Heart left ventricle (tissue), 16 donors: Measurements from ENCODE around the gene FBXO15. TPM values are rescaled to one million over a fixed set of nuclear protein-coding genes. Genes with fewer than 3 reads are reported as not detected.

Source experiments
- ATAC-seq, 4 donors: fragments of 200-7000 bp; cut with Tn5 transposase; one replicate each; pipeline ENCODE4 v1.9.1; 2020 to 2022; ENCODE audit warnings: moderate library complexity in 4 of 4, mild to moderate bottlenecking in 3 of 4, moderate number of reproducible peaks in 1 of 4
- DNase-seq, 5 donors: peaks; one replicate each; pipeline ENCODE4 v3.0.0-alpha.2; 2020
- H3K27ac ChIP-seq, 12 donors: fragments of 200-600 bp; sonication (generic) in 4 of 12; one replicate each; pipeline versions ENCODE4 v1.5.0 to v1.8.0; 2016 to 2022; ENCODE audit warnings: mild to moderate bottlenecking in 2 of 12
- H3K27me3 ChIP-seq, 9 donors: fragments of 200-600 bp; sonication (generic) in 2 of 9; one replicate each; pipeline versions ENCODE4 v1.5.1 to v1.8.0; 2016 to 2022; ENCODE audit warnings: mild to moderate bottlenecking in 3 of 9
- H3K36me3 ChIP-seq, 9 donors: fragments of 200-600 bp; sonication (generic) in 2 of 9; one replicate each; pipeline versions ENCODE4 v1.5.0 to v1.8.0; 2018 to 2022; ENCODE audit warnings: mild to moderate bottlenecking in 2 of 9
- H3K4me1 ChIP-seq, 12 donors: fragments of 200-600 bp; sonication (generic) in 4 of 12; one replicate each; pipeline versions ENCODE4 v1.5.0 to v1.8.0; 2016 to 2022; ENCODE audit warnings: mild to moderate bottlenecking in 3 of 12
- H3K4me3 ChIP-seq, 12 donors: fragments of 200-600 bp; sonication (generic) in 4 of 12; one replicate each; pipeline versions ENCODE4 v1.5.0 to v1.8.0; 2017 to 2022; ENCODE audit warnings: mild to moderate bottlenecking in 9 of 12, moderate library complexity in 4 of 12
- H3K9me3 ChIP-seq, 12 donors: fragments of 200-600 bp; sonication (generic) in 4 of 12; one replicate each; pipeline versions ENCODE4 v1.5.0 to v1.8.0; 2016 to 2022; ENCODE audit warnings: mild to moderate bottlenecking in 1 of 12
- CTCF ChIP-seq, 12 donors: fragments of 200-600 bp; sonication (generic) in 4 of 12; IDR thresholded peaks; one replicate each; pipeline versions ENCODE4 v1.5.0 to v1.8.0; 2018 to 2022; ENCODE audit warnings: antibody characterized with exemption in 12 of 12, mild to moderate bottlenecking in 5 of 12
- POLR2A ChIP-seq, 2 donors: fragments of 450-650 bp; IDR thresholded peaks; one replicate each; pipeline ENCODE4 v1.6.1; 2017; ENCODE audit warnings: antibody characterized with exemption in 2 of 2, mild to moderate bottlenecking in 2 of 2, moderate library complexity in 2 of 2
- WGBS, 4 donors: extraction: QIAGEN DNeasy Blood & Tissue Kit in 2 of 4; methylation state at CpG; one replicate each; pipeline versions ENCODE4 v1.1.5 to v1.1.7; 2013 to 2018; 5-methylcytosine and 5-hydroxymethylcytosine counted together
- intact Hi-C, 10 donors: fragments of 100-400 bp; cut with DNase I; formaldehyde crosslinking; loops; one replicate each; pipeline versions ENCODE4 v1.11.1 to v1.14.2; 2022
- polyA plus RNA-seq, 2 donors: library from polyadenylated mRNA; stranded (reverse); fragments of 200-250 nt; gene quantifications; one replicate each; pipeline ENCODE4 v1.2.3, GENCODE V29; 2013
- total RNA-seq, 9 donors: library from RNA; depleted of rRNA in 2 of 9; stranded (reverse); fragments of >200 nt in 2 of 9; fragmentation: NEBNext Ultra II Directional in 3 of 9; extraction: Animal tissue kit (Norgen Biotek cat#: 25700) in 3 of 9; gene quantifications; one replicate each; pipeline versions ENCODE4 v1.1.0 to v1.2.4, GENCODE V29; 2016 to 2023
- donor health status: ischemic (EF 13 %, LVEDD 7.1; RV severe dilation, severe dysfunction).
- donor health status: healthy with polysubstance abuse.
- donor health status: DM: no; HTN: yes; CAD: no.
- donor health status: DM: no; HTN: no; CAD: no.
- donor health status: ischemic (EF 25% LVEDD 6.9; RV normal size, moderate dysfunction).
- donor health status: ischemic (EF 25% LVEDD 5.7; RV mildly dilated, moderate dysfunction).
- donor health status: healthy.
- donor health status: DM: yes; HTN: yes; CAD: no.
- donor health status: ischemic (EF 35%, LVEDD 5.7; RV mildly dilated, moderate dysfunction).
- donor health status: nonischemic (EF 11% LVEDD 7.7; RV severe dilation, severe dysfunction).
- donor health status: DM: yes; HTN: yes; CAD: no.
- donor health status: PGD.
- donor health status: ischemic (EF 29% LVEDD 5.4; RV normal size, mild dysfunction).
- donor health status: nonischemic (EF 23%, LVEDD 6.1; RV moderate dilation, normal function).

FBXO15 gene
- total and polyA plus RNA-seq, 11 donors = 0.10 to 0.84 (median 0.39) TPM; not detected in 3

- DNase-seq (no peak), ATAC-seq (no peak)
- Histone ChIP-seq H3K9me3 (peaks cover 0 to 32% (median 7%) of the 10 kb centered on the region in 12 donors), H3K4me3 (no peak overlapping the region), H3K27me3 (no peaks in the 10 kb centered on the region), H3K36me3 (no peaks in the 10 kb centered on the region), H3K4me1 (peaks cover 0 to 6% (median 0%) of the 10 kb centered on the region in 12 donors), H3K27ac (no peak overlapping the region)
- intact Hi-C loops = loop anchor here in 4 of 10 donors (10.0 kb wide), 2 partner anchors 1349 to 1409 kb away; no protein-coding TSS in a partner anchor
- no peak for TF ChIP-seq CTCF (IDR thresholded peaks at IDR 0.05)
- TF ChIP-seq POLR2A (IDR thresholded peaks at IDR 0.05) = no peak
Observed at GRCh38 chr18:74113711-74114110, 33.9 kb downstream of the FBXO15 start.

GRCh38 chr18:74110976-74111375 lies 36.7 kb downstream of the FBXO15 start:
- 73 to 89% (median 83%) methylated on average over 4 of the region's 4 CpGs for WGBS, 4 donors
- ATAC-seq = no peak
- intact Hi-C loops = loop anchor here in 4 of 10 donors (10.0 kb wide), 2 partner anchors 1346 to 1406 kb away; no protein-coding TSS in a partner anchor
- no peaks in the 10 kb centered on the region for H3K27me3 ChIP-seq
- no peak overlapping the region for H3K27ac ChIP-seq
- TF ChIP-seq CTCF (IDR thresholded peaks at IDR 0.05) (no peak), POLR2A (IDR thresholded peaks at IDR 0.05) (no peak)
- DNase-seq = no peak
- no peaks in the 10 kb centered on the region for H3K36me3 ChIP-seq
- no peaks in the 10 kb centered on the region for H3K4me1 ChIP-seq
- peaks cover 0 to 43% (median 9%) of the 10 kb centered on the region in 12 donors for H3K9me3 ChIP-seq
- H3K4me3 ChIP-seq = no peak overlapping the region

GRCh38 chr18:74110149-74110548 lies 37.5 kb downstream of the FBXO15 start:
- DNase-seq (no peak), ATAC-seq (no peak)
- no peak for TF ChIP-seq CTCF (IDR thresholded peaks at IDR 0.05)
- no peak for TF ChIP-seq POLR2A (IDR thresholded peaks at IDR 0.05)
- intact Hi-C loops = loop anchor here in 4 of 10 donors (10.0 kb wide), 2 partner anchors 1345 to 1405 kb away; no protein-coding TSS in a partner anchor
- Histone ChIP-seq H3K36me3 (no peaks in the 10 kb centered on the region), H3K4me3 (no peak overlapping the region), H3K27ac (no peak overlapping the region), H3K27me3 (no peaks in the 10 kb centered on the region), H3K4me1 (no peaks in the 10 kb centered on the region), H3K9me3 (peaks cover 0 to 43% (median 9%) of the 10 kb centered on the region in 12 donors)
- 94 to 99% (median 97%) methylated on average over 1 of the region's 1 CpG for WGBS, 4 donors

- Histone ChIP-seq H3K27ac (no peak overlapping the region), H3K36me3 (no peaks in the 10 kb centered on the region), H3K4me1 (no peaks in the 10 kb centered on the region), H3K27me3 (no peaks in the 10 kb centered on the region), H3K9me3 (peaks cover 0 to 46% (median 9%) of the 10 kb centered on the region in 12 donors), H3K4me3 (no peak overlapping the region)
- WGBS, 4 donors = 82 to 97% (median 92%) methylated on average over 2 of the region's 2 CpGs
- no peak for DNase-seq
- intact Hi-C loops = no loop called here
- no peak for ATAC-seq
- TF ChIP-seq CTCF (IDR thresholded peaks at IDR 0.05) (no peak), POLR2A (IDR thresholded peaks at IDR 0.05) (no peak)
Observed at GRCh38 chr18:74108460-74108859, 39.2 kb downstream of the FBXO15 start.
